DND-41 (cell line): ENCODE data around the gene CTNNA1.
"Not testable (repeated sequence)": the region's sequence is repeated elsewhere in the genome, so short reads cannot be mapped to it uniquely, and the experiment has no call there.

Experiments used
- ATAC-seq: fragments of 200-7000 bp; cut with Tn5 transposase; 3 replicates; pipeline ENCODE4 v1.9.1; 2021; ENCODE audit warnings: low read depth; ENCODE audit not compliant: insufficient read depth
- DNase-seq: peaks from one replicate; pipeline ENCODE4 v3.0.0-alpha.2; 2020
- H2AFZ ChIP-seq: 2 replicates; pipeline ENCODE4 v1.6.0; 2012; ENCODE audit warnings: low read depth, low read length
- H3K27ac ChIP-seq: 2 replicates; pipeline ENCODE4 v1.5.1; 2012; ENCODE audit warnings: low read length, inconsistent platforms
- H3K27me3 ChIP-seq: fragments of 200-600 bp; sonication (generic); 2 replicates; pipeline ENCODE4 v1.6.0; 2012; ENCODE audit warnings: low read length, mild to moderate bottlenecking, inconsistent platforms; ENCODE audit not compliant: insufficient read depth, poor library complexity
- H3K36me3 ChIP-seq: 2 replicates; pipeline ENCODE4 v1.5.1; 2012; ENCODE audit warnings: low read length, inconsistent platforms; ENCODE audit not compliant: insufficient read depth
- H3K4me1 ChIP-seq: 2 replicates; pipeline ENCODE4 v1.5.1; 2012; ENCODE audit warnings: mild to moderate bottlenecking, low read length; ENCODE audit not compliant: insufficient read depth
- H3K4me2 ChIP-seq: 2 replicates; pipeline ENCODE4 v1.6.0; 2012; ENCODE audit warnings: mild to moderate bottlenecking, moderate library complexity, low read length, inconsistent platforms; ENCODE audit not compliant: insufficient read depth
- H3K4me3 ChIP-seq, 2 experiments: fragments of 200-600 bp in 1 of 2; shearing (Covaris generic) in 1 of 2; 2 replicates each; pipeline ENCODE4 v1.5.1; 2012 to 2016; ENCODE audit warnings: inconsistent platforms in 2 of 2, low read length in 2 of 2, mild to moderate bottlenecking in 2 of 2, low read depth in 1 of 2, moderate library complexity in 1 of 2
- H3K79me2 ChIP-seq: 2 replicates; pipeline ENCODE4 v1.6.0; 2012; ENCODE audit warnings: low read length, inconsistent platforms; ENCODE audit not compliant: insufficient read depth
- H3K9ac ChIP-seq: 2 replicates; pipeline ENCODE4 v1.6.0; 2012; ENCODE audit warnings: low read depth, mild to moderate bottlenecking, inconsistent platforms, low read length, moderate library complexity
- H3K9me3 ChIP-seq: 2 replicates; pipeline ENCODE4 v1.5.1; 2012; ENCODE audit warnings: low read length, moderate library complexity, mild to moderate bottlenecking, inconsistent platforms; ENCODE audit not compliant: insufficient read depth, severe bottlenecking
- H4K20me1 ChIP-seq: 2 replicates; pipeline ENCODE4 v1.6.0; 2012; ENCODE audit warnings: low read length; ENCODE audit not compliant: insufficient read depth
- CTCF ChIP-seq: IDR thresholded peaks from 2 replicates; pipeline ENCODE4 v1.5.1; 2012; ENCODE audit warnings: borderline replicate concordance, low read length, moderate library complexity, mild to moderate bottlenecking; ENCODE audit not compliant: poor library complexity, severe bottlenecking; ENCODE audit errors: extremely low read depth
- EZH2 ChIP-seq: IDR thresholded peaks from 3 replicates; pipeline ENCODE4 v1.6.1; 2012; ENCODE audit warnings: borderline replicate concordance, low read depth, mild to moderate bottlenecking, moderate library complexity, low read length, inconsistent platforms; ENCODE audit not compliant: severe bottlenecking

CTNNA1 gene

GRCh38 chr5:138725818-138726416 lies 27.3 kb upstream of the CTNNA1 start:
- H3K9ac ChIP-seq = no peak overlapping the region
- H3K27me3 ChIP-seq = no peaks in the 10 kb centered on the region
- DNase-seq (no peak), ATAC-seq (no peak)
- no peaks in the 10 kb centered on the region for H3K9me3 ChIP-seq
- H3K36me3 ChIP-seq = no peaks in the 10 kb centered on the region
- TF ChIP-seq CTCF (no peak), EZH2 (no peak)
- no peaks in the 10 kb centered on the region for H4K20me1 ChIP-seq
- H3K79me2 ChIP-seq = no peaks in the 10 kb centered on the region
- H3K4me2 ChIP-seq = no peak overlapping the region
- H2AFZ ChIP-seq = no peak overlapping the region
- H3K27ac ChIP-seq = no peak overlapping the region
- H3K4me3 ChIP-seq = no peak overlapping the region
- H3K4me1 ChIP-seq = no peaks in the 10 kb centered on the region

DNA sequence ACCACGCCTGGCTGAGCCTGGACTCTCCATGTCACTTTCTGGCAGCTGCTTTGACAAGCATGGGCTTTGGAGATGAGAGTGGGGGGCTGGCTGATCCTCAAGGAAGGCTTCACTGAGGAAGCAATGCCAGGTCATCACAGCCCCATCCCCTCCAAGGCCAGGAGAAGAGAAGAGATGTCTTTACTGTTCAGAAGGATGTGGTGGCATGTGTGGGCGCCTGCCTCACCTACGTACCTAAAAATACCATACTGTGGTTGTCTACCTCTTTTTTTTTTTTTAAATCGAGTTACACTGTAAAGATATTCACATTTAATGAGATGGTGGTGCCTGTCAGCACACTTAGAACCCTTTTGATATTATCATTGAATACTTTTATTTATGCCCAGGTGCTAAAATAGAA lies 26.4 kb upstream of the CTNNA1 start:
- TF ChIP-seq CTCF (no peak), EZH2 (no peak)
- H3K36me3 ChIP-seq = no peaks in the 10 kb centered on the region
- H3K4me1 ChIP-seq = no peaks in the 10 kb centered on the region
- H3K9me3 ChIP-seq = no peaks in the 10 kb centered on the region
- H3K9ac ChIP-seq = no peak overlapping the region
- no peaks in the 10 kb centered on the region for H4K20me1 ChIP-seq
- H3K27ac ChIP-seq = no peak overlapping the region
- no peak overlapping the region for H3K4me2 ChIP-seq
- ATAC-seq (no peak), DNase-seq (no peak)
- no peak overlapping the region for H2AFZ ChIP-seq
- H3K4me3 ChIP-seq = no peak overlapping the region
- no peaks in the 10 kb centered on the region for H3K27me3 ChIP-seq
- H3K79me2 ChIP-seq = no peaks in the 10 kb centered on the region

- not testable (repeated sequence) for H3K9ac ChIP-seq, H3K9me3 ChIP-seq, H3K27me3 ChIP-seq, H3K79me2 ChIP-seq, H3K27ac ChIP-seq, DNase-seq, H3K4me3 ChIP-seq, H3K4me1 ChIP-seq, H3K36me3 ChIP-seq, ATAC-seq, H3K4me2 ChIP-seq, H2AFZ ChIP-seq, H4K20me1 ChIP-seq
These were observed 22.7 kb upstream of the CTNNA1 start for GRCh38 chr5:138730496-138730895.

GRCh38 chr5:138732466-138732865 lies 20.8 kb upstream of the CTNNA1 start:
- H4K20me1 ChIP-seq = no peaks in the 10 kb centered on the region
- H3K4me1 ChIP-seq = no peaks in the 10 kb centered on the region
- H3K4me3 ChIP-seq = no peak overlapping the region
- H3K4me2 ChIP-seq = no peak overlapping the region
- no peaks in the 10 kb centered on the region for H3K79me2 ChIP-seq
- H3K27me3 ChIP-seq = no peaks in the 10 kb centered on the region
- no peaks in the 10 kb centered on the region for H3K36me3 ChIP-seq
- no peak overlapping the region for H3K27ac ChIP-seq
- DNase-seq = no peak
- ATAC-seq = no peak
- TF ChIP-seq EZH2 (no peak), CTCF (no peak)
- no peaks in the 10 kb centered on the region for H3K9me3 ChIP-seq
- H3K9ac ChIP-seq = no peak overlapping the region
- H2AFZ ChIP-seq = no peak overlapping the region
